A673 (cell line): ENCODE results near the gene INCA1.

Experiments used
- CTCF ChIP-seq: fragments of 300-800, 200-600 bp; sonication (generic); conservative IDR thresholded peaks from 2 replicates; pipeline ENCODE4 v1.5.1; 2017; ENCODE audit warnings: low read depth, mild to moderate bottlenecking, antibody characterized with exemption, low read length, moderate library complexity, mixed read lengths
- EZH2 ChIP-seq: fragments of 200-600 bp; sonication (generic); IDR thresholded peaks from 2 replicates; pipeline ENCODE4 v1.6.1; 2017; ENCODE audit warnings: borderline replicate concordance, low read depth, mild to moderate bottlenecking, mixed read lengths, antibody characterized with exemption, low read length; ENCODE audit not compliant: poor library complexity, severe bottlenecking

- no peak for TF ChIP-seq CTCF
- no peak for TF ChIP-seq EZH2
Measured at GRCh38 chr17:4938688-4939545, 58.4 kb downstream of the INCA1 start.
